Liver (tissue), 9 donors: ENCODE results near the gene KIF17. TPM values are rescaled to one million over a fixed set of nuclear protein-coding genes. Genes with fewer than 3 reads are reported as not detected.

Experiments
- DNase-seq: peaks from one replicate; pipeline ENCODE4 v3.0.0-alpha.2; 2017; ENCODE audit warnings: low spot score
- H3K27ac ChIP-seq, 2 donors: one replicate each; pipeline ENCODE4 v1.7.0; 2013; ENCODE audit warnings: inconsistent platforms in 2 of 2, low read length in 2 of 2, control low read depth in 1 of 2, low read depth in 1 of 2, mild to moderate bottlenecking in 1 of 2
- H3K27me3 ChIP-seq, 4 donors: one replicate each; pipeline versions ENCODE4 v1.6.1 to v1.7.0; 2013; ENCODE audit warnings: low read length in 3 of 4, inconsistent platforms in 1 of 4, mild to moderate bottlenecking in 1 of 4, moderate library complexity in 1 of 4; ENCODE audit not compliant: control insufficient read depth in 4 of 4, insufficient read depth in 4 of 4
- H3K36me3 ChIP-seq, 4 donors: one replicate each; pipeline versions ENCODE4 v1.6.1 to v1.7.0; 2013; ENCODE audit warnings: low read length in 3 of 4, mild to moderate bottlenecking in 3 of 4, low read depth in 1 of 4, moderate library complexity in 1 of 4; ENCODE audit not compliant: control insufficient read depth in 4 of 4, insufficient read depth in 3 of 4
- H3K4me1 ChIP-seq, 4 donors: one replicate each; pipeline versions ENCODE4 v1.6.1 to v1.7.0; 2013; ENCODE audit warnings: low read length in 3 of 4, mild to moderate bottlenecking in 3 of 4, moderate library complexity in 1 of 4; ENCODE audit not compliant: control insufficient read depth in 4 of 4, insufficient read depth in 4 of 4
- H3K4me3 ChIP-seq, 3 donors: one replicate each; pipeline versions ENCODE4 v1.6.1 to v1.7.0; 2013; ENCODE audit warnings: low read length in 3 of 3, control low read depth in 1 of 3, low read depth in 1 of 3, mild to moderate bottlenecking in 1 of 3
- H3K9ac ChIP-seq, 2 donors: one replicate each; pipeline ENCODE4 v1.7.0; 2013; ENCODE audit warnings: low read length in 2 of 2, mild to moderate bottlenecking in 2 of 2, moderate library complexity in 2 of 2, control low read depth in 1 of 2, low read depth in 1 of 2
- H3K9me3 ChIP-seq, 4 donors: one replicate each; pipeline versions ENCODE4 v1.6.1 to v1.7.0; 2013; ENCODE audit warnings: low read length in 3 of 4; ENCODE audit not compliant: control insufficient read depth in 4 of 4
- EGR1 ChIP-seq, 2 donors: IDR thresholded peaks; 2 replicates each; pipeline ENCODE4 v1.6.1; 2016 to 2018; ENCODE audit warnings: antibody characterized with exemption in 2 of 2, low read depth in 2 of 2
- FOXA1 ChIP-seq: IDR thresholded peaks from 2 replicates; pipeline ENCODE4 v1.6.1; 2016; ENCODE audit warnings: antibody characterized with exemption
- FOXA2 ChIP-seq: IDR thresholded peaks from 2 replicates; pipeline ENCODE4 v1.6.1; 2016; ENCODE audit warnings: antibody characterized with exemption
- GABPA ChIP-seq, 2 donors: IDR thresholded peaks in 1 of 2; conservative IDR thresholded peaks in 1 of 2; 2 replicates each; pipeline ENCODE4 v1.6.1; 2016; ENCODE audit warnings: antibody characterized with exemption in 2 of 2, mild to moderate bottlenecking in 1 of 2, moderate library complexity in 1 of 2
- HNF4G ChIP-seq: IDR thresholded peaks from 2 replicates; pipeline ENCODE4 v1.6.1; 2016; ENCODE audit warnings: antibody characterized with exemption
- MAX ChIP-seq: IDR thresholded peaks from 2 replicates; pipeline ENCODE4 v1.6.1; 2016; ENCODE audit warnings: antibody characterized with exemption
- RAD21 ChIP-seq, 2 donors: IDR thresholded peaks; 2 replicates each; pipeline ENCODE4 v1.6.1; 2016; ENCODE audit warnings: antibody characterized with exemption in 2 of 2, mild to moderate bottlenecking in 2 of 2
- REST ChIP-seq: IDR thresholded peaks from 2 replicates; pipeline ENCODE4 v1.6.1; 2016; ENCODE audit warnings: antibody characterized with exemption, mild to moderate bottlenecking
- SP1 ChIP-seq: IDR thresholded peaks from 2 replicates; pipeline ENCODE4 v1.6.1; 2018; ENCODE audit warnings: antibody characterized with exemption, mild to moderate bottlenecking
- YY1 ChIP-seq: IDR thresholded peaks from 2 replicates; pipeline ENCODE4 v1.6.1; 2016; ENCODE audit warnings: antibody characterized with exemption, mild to moderate bottlenecking
- WGBS: extraction: QIAGEN DNeasy Blood & Tissue Kit; methylation state at CpG from one replicate; pipeline ENCODE4 v1.1.7; 2013; 5-methylcytosine and 5-hydroxymethylcytosine counted together
- polyA plus RNA-seq, 2 donors: library from polyadenylated mRNA; stranded (reverse) in 1 of 2; unstranded in 1 of 2; fragments of 200-250 nt in 1 of 2; fragments of >200 nt in 1 of 2; fragmentation: Nextera tagmentation in 1 of 2; extraction: Ambion mirVana in 1 of 2; gene quantifications; one replicate each; pipeline versions ENCODE4 v1.2.1 to v1.2.3, GENCODE V29; 2013 to 2015
- total RNA-seq, 2 donors: library from RNA; depleted of rRNA; stranded (reverse); fragments of >200 nt; gene quantifications; one replicate each; pipeline ENCODE4 v1.2.3, GENCODE V29; 2014
- TF ChIP-seq, protein P1 (sequence below): fragments of 150-350 bp; IDR thresholded peaks from 2 replicates; pipeline ENCODE4 v1.5.1; 2017; ENCODE audit warnings: improper control_type of control experiment, low read depth, low read length; ENCODE audit not compliant: missing input control
- donor health status: healthy.
- donor health status: healthy.
- donor health status: healthy.
- donor health status: healthy.
- donor health status: healthy.

KIF17 gene
- total and polyA plus RNA-seq, 4 donors: 1.0 to 2.7 (median 2.0) TPM

DNA sequence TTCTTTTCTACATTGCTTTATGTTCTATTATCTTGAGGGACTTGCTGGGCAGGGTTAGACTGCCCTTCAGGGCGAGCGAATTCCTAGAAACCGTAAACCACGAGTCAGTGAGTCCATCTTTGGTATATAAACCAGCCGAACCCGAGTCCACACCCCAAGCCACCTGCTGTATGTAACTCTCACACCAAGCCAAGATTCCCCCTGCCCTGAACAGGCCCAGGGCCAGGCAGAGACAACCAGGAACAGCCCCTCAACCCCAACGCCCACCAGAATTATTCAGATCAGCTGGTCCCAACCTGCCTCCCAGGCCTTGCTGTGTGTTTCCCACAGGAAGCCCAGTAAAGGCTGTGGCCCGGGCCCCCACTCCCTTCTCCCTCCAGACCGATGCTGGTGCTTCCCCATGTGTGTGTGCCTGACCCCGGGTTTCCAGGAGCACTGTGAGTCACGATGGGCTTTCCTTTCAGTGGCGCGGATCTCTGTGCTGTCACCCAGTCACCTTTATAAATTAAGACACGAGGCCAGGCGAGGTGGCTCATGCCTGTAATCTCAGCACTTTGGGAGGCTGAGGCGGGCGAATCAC is 17.1 kb downstream of the KIF17 start:
- H3K4me3 ChIP-seq: no peak overlapping the region
- no peaks in the 10 kb centered on the region for H3K36me3 ChIP-seq
- 94% methylated on average over 17 of the region's 17 CpGs for WGBS
- no peaks in the 10 kb centered on the region for H3K9me3 ChIP-seq
- peaks cover 2 to 12% (median 7%) of the 10 kb centered on the region in 4 donors for H3K4me1 ChIP-seq
- no peak for DNase-seq
- no peak for TF ChIP-seq MAX
- TF ChIP-seq RAD21 (IDR thresholded peaks at IDR 0.05): no peak
- TF ChIP-seq FOXA2: no peak
- no peak for TF ChIP-seq GABPA (IDR thresholded peaks at IDR 0.05 in 1 of 2, conservative IDR thresholded peaks at IDR 0.05 in 1 of 2)
- TF ChIP-seq SP1: no peak
- H3K27ac ChIP-seq: no peak overlapping the region
- no peak overlapping the region for H3K9ac ChIP-seq
- H3K27me3 ChIP-seq: no peaks in the 10 kb centered on the region

DNA sequence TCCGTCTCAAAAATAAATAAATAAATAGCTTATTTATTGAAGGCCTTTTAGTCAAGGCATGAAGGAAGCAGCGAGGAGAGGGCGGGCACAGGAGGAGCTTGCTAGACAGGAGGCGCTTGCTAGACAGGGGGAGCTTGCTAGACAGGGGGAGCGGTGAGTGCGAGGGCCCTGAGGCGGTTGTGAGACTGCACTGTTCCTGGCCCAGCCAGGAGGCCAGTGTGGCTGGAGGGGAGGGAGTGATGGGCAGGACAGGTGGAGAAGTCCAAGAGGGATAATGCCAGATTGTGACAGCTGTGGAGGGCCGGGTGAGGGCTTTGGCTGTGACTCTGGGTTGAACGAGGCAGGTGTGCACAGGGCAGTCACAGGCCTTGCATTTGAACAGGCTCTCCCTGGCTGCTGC is 18.2 kb downstream of the KIF17 start:
- Histone ChIP-seq H3K4me3 (no peak overlapping the region), H3K27me3 (no peaks in the 10 kb centered on the region), H3K36me3 (no peaks in the 10 kb centered on the region), H3K27ac (no peak overlapping the region), H3K9ac (no peak overlapping the region), H3K4me1 (peaks cover 2 to 12% (median 7%) of the 10 kb centered on the region in 4 donors), H3K9me3 (no peaks in the 10 kb centered on the region)
- TF ChIP-seq YY1 (no peak), FOXA2 (no peak), MAX (no peak), HNF4G (no peak), FOXA1 (no peak), EGR1 (IDR thresholded peaks at IDR 0.05; ENCODE audit: low read depth in 2 of 2) (no peak), REST (no peak)
- TF ChIP-seq, protein P1, sequence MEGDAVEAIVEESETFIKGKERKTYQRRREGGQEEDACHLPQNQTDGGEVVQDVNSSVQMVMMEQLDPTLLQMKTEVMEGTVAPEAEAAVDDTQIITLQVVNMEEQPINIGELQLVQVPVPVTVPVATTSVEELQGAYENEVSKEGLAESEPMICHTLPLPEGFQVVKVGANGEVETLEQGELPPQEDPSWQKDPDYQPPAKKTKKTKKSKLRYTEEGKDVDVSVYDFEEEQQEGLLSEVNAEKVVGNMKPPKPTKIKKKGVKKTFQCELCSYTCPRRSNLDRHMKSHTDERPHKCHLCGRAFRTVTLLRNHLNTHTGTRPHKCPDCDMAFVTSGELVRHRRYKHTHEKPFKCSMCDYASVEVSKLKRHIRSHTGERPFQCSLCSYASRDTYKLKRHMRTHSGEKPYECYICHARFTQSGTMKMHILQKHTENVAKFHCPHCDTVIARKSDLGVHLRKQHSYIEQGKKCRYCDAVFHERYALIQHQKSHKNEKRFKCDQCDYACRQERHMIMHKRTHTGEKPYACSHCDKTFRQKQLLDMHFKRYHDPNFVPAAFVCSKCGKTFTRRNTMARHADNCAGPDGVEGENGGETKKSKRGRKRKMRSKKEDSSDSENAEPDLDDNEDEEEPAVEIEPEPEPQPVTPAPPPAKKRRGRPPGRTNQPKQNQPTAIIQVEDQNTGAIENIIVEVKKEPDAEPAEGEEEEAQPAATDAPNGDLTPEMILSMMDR: no peak
- 91% methylated on average over 9 of the region's 9 CpGs for WGBS
- no peak for DNase-seq
